Measurements from ENCODE around the gene SIPA1L3.
A peak's percentile ranks its signal among the peaks of the same experiment; 100 is the strongest.

The SIPA1L3 gene

GRCh38 chr19:37893845-37894575 lies 13.0 kb upstream of the SIPA1L3 start:
- Histone ChIP-seq H2BK15ac (replicated peaks; ENCODE audit: low read depth) (no peak overlapping the region), H3K36me3 (ENCODE audit: control insufficient read depth, insufficient read depth, low read length) (no peaks in the 10 kb centered on the region), H3K79me2 (ENCODE audit: control insufficient read depth, insufficient read depth, low read length) (no peaks in the 10 kb centered on the region), H4K8ac (ENCODE audit: low read depth, low read length) (no peak overlapping the region), H3K56ac (ENCODE audit: low read length) (no peak overlapping the region), H3K4me2 (ENCODE audit: low read length) (no peak overlapping the region), H3K27me3 (ENCODE audit: insufficient read depth, low read length, poor library complexity) (no peaks in the 10 kb centered on the region), H3K18ac (ENCODE audit: low read length) (no peak overlapping the region), H3K4me1 (ENCODE audit: control insufficient read depth, low read depth, low read length) (no peaks in the 10 kb centered on the region), H3K4ac (ENCODE audit: low read depth, low read length) (no peak overlapping the region), H2BK120ac (ENCODE audit: low read depth, low read length) (no peak overlapping the region), H4K5ac (ENCODE audit: low read length) (no peak overlapping the region), H2BK5ac (ENCODE audit: low read length) (no peak overlapping the region), H3K27ac (ENCODE audit: low read depth, low read length) (no peak overlapping the region), H2AK5ac (ENCODE audit: low read length) (no peak overlapping the region), H3K79me1 (ENCODE audit: low read length) (no peaks in the 10 kb centered on the region), H3K4me3 (ENCODE audit: low read length) (no peak overlapping the region), H3K23ac (ENCODE audit: low read length) (no peak overlapping the region), H3K9ac (ENCODE audit: low read length) (no peak overlapping the region)
- no peak for DNase-seq
- no CpG with 5 or more reads among the region's 11 CpGs for WGBS (ENCODE audit: extremely low coverage, insufficient coverage, low lambda C conversion rate)

GRCh38 chr19:37896180-37896579 lies 10.8 kb upstream of the SIPA1L3 start:
- Histone ChIP-seq H3K36me3 (ENCODE audit: control insufficient read depth, insufficient read depth, low read length) (no peaks in the 10 kb centered on the region), H3K4me2 (ENCODE audit: low read length) (no peak overlapping the region), H4K8ac (ENCODE audit: low read depth, low read length) (no peak overlapping the region), H2BK5ac (ENCODE audit: low read length) (no peak overlapping the region), H3K4ac (ENCODE audit: low read depth, low read length) (no peak overlapping the region), H3K18ac (ENCODE audit: low read length) (no peak overlapping the region), H2AK5ac (ENCODE audit: low read length) (no peak overlapping the region), H3K27me3 (ENCODE audit: insufficient read depth, low read length, poor library complexity) (no peaks in the 10 kb centered on the region), H3K23ac (ENCODE audit: low read length) (no peak overlapping the region), H3K4me3 (ENCODE audit: low read length) (no peak overlapping the region), H2BK120ac (ENCODE audit: low read depth, low read length) (no peak overlapping the region), H3K79me1 (ENCODE audit: low read length) (no peaks in the 10 kb centered on the region), H3K4me1 (ENCODE audit: control insufficient read depth, low read depth, low read length) (no peaks in the 10 kb centered on the region), H2BK15ac (replicated peaks; ENCODE audit: low read depth) (no peak overlapping the region), H3K56ac (ENCODE audit: low read length) (no peak overlapping the region), H3K9ac (ENCODE audit: low read length) (no peak overlapping the region), H3K79me2 (ENCODE audit: control insufficient read depth, insufficient read depth, low read length) (no peaks in the 10 kb centered on the region), H4K5ac (ENCODE audit: low read length) (no peak overlapping the region), H3K27ac (ENCODE audit: low read depth, low read length) (no peak overlapping the region)
- DNase-seq = no peak
- WGBS (ENCODE audit: extremely low coverage, insufficient coverage, low lambda C conversion rate) = no CpG with 5 or more reads among the region's 8 CpGs

GRCh38 chr19:37899453-37899852 lies 7.6 kb upstream of the SIPA1L3 start:
- H3K79me2 ChIP-seq (ENCODE audit: control insufficient read depth, insufficient read depth, low read length) = no peaks in the 10 kb centered on the region
- no peak overlapping the region for H3K9ac ChIP-seq (ENCODE audit: low read length)
- H2BK120ac ChIP-seq (ENCODE audit: low read depth, low read length) = no peak overlapping the region
- no peak overlapping the region for H3K18ac ChIP-seq (ENCODE audit: low read length)
- H2AK5ac ChIP-seq (ENCODE audit: low read length) = no peak overlapping the region
- no peak overlapping the region for H3K4ac ChIP-seq (ENCODE audit: low read depth, low read length)
- no CpG with 5 or more reads among the region's 1 CpG for WGBS (ENCODE audit: extremely low coverage, insufficient coverage, low lambda C conversion rate)
- H4K8ac ChIP-seq (ENCODE audit: low read depth, low read length) = no peak overlapping the region
- no peak overlapping the region for H3K23ac ChIP-seq (ENCODE audit: low read length)
- no peak for DNase-seq
- no peaks in the 10 kb centered on the region for H3K36me3 ChIP-seq (ENCODE audit: control insufficient read depth, insufficient read depth, low read length)
- H3K4me1 ChIP-seq (ENCODE audit: control insufficient read depth, low read depth, low read length) = no peaks in the 10 kb centered on the region
- no peak overlapping the region for H4K5ac ChIP-seq (ENCODE audit: low read length)
- H2BK15ac ChIP-seq (replicated peaks; ENCODE audit: low read depth) = no peak overlapping the region
- H3K27me3 ChIP-seq (ENCODE audit: insufficient read depth, low read length, poor library complexity) = no peaks in the 10 kb centered on the region
- no peak overlapping the region for H3K4me2 ChIP-seq (ENCODE audit: low read length)
- H3K4me3 ChIP-seq (ENCODE audit: low read length) = no peak overlapping the region
- no peak overlapping the region for H3K27ac ChIP-seq (ENCODE audit: low read depth, low read length)
- no peaks in the 10 kb centered on the region for H3K79me1 ChIP-seq (ENCODE audit: low read length)
- no peak overlapping the region for H3K56ac ChIP-seq (ENCODE audit: low read length)
- H2BK5ac ChIP-seq (ENCODE audit: low read length) = no peak overlapping the region

- no peak overlapping the region for H3K18ac ChIP-seq (ENCODE audit: low read length)
- no peaks in the 10 kb centered on the region for H3K36me3 ChIP-seq (ENCODE audit: control insufficient read depth, insufficient read depth, low read length)
- DNase-seq = no peak
- H3K79me1 ChIP-seq (ENCODE audit: low read length) = no peaks in the 10 kb centered on the region
- no peak overlapping the region for H3K9ac ChIP-seq (ENCODE audit: low read length)
- no peak overlapping the region for H3K4ac ChIP-seq (ENCODE audit: low read depth, low read length)
- H4K5ac ChIP-seq (ENCODE audit: low read length) = no peak overlapping the region
- no peak overlapping the region for H3K56ac ChIP-seq (ENCODE audit: low read length)
- H2BK120ac ChIP-seq (ENCODE audit: low read depth, low read length) = no peak overlapping the region
- H3K79me2 ChIP-seq (ENCODE audit: control insufficient read depth, insufficient read depth, low read length) = no peaks in the 10 kb centered on the region
- no CpG with 5 or more reads among the region's 2 CpGs for WGBS (ENCODE audit: extremely low coverage, insufficient coverage, low lambda C conversion rate)
- no peak overlapping the region for H2BK15ac ChIP-seq (replicated peaks; ENCODE audit: low read depth)
- no peaks in the 10 kb centered on the region for H3K27me3 ChIP-seq (ENCODE audit: insufficient read depth, low read length, poor library complexity)
- no peak overlapping the region for H2BK5ac ChIP-seq (ENCODE audit: low read length)
- no peak overlapping the region for H4K8ac ChIP-seq (ENCODE audit: low read depth, low read length)
- H3K27ac ChIP-seq (ENCODE audit: low read depth, low read length) = no peak overlapping the region
- H3K4me3 ChIP-seq (ENCODE audit: low read length) = no peak overlapping the region
- no peaks in the 10 kb centered on the region for H3K4me1 ChIP-seq (ENCODE audit: control insufficient read depth, low read depth, low read length)
- no peak overlapping the region for H2AK5ac ChIP-seq (ENCODE audit: low read length)
- H3K23ac ChIP-seq (ENCODE audit: low read length) = no peak overlapping the region
- no peak overlapping the region for H3K4me2 ChIP-seq (ENCODE audit: low read length)
These were observed 7.0 kb upstream of the SIPA1L3 start for GRCh38 chr19:37899966-37900365.

GRCh38 chr19:37902668-37903067 lies 4.3 kb upstream of the SIPA1L3 start:
- H3K56ac ChIP-seq (ENCODE audit: low read length) = no peak overlapping the region
- H3K4me1 ChIP-seq (ENCODE audit: control insufficient read depth, low read depth, low read length) = peaks cover 2% of the 10 kb centered on the region
- no peak overlapping the region for H4K8ac ChIP-seq (ENCODE audit: low read depth, low read length)
- H3K36me3 ChIP-seq (ENCODE audit: control insufficient read depth, insufficient read depth, low read length) = no peaks in the 10 kb centered on the region
- no peak overlapping the region for H3K18ac ChIP-seq (ENCODE audit: low read length)
- no peak overlapping the region for H2BK120ac ChIP-seq (ENCODE audit: low read depth, low read length)
- no peaks in the 10 kb centered on the region for H3K27me3 ChIP-seq (ENCODE audit: insufficient read depth, low read length, poor library complexity)
- H3K4me2 ChIP-seq (ENCODE audit: low read length) = no peak overlapping the region
- no peak overlapping the region for H3K27ac ChIP-seq (ENCODE audit: low read depth, low read length)
- H3K79me2 ChIP-seq (ENCODE audit: control insufficient read depth, insufficient read depth, low read length) = peaks cover under 1% of the 10 kb centered on the region
- H3K9ac ChIP-seq (ENCODE audit: low read length) = no peak overlapping the region
- H3K4me3 ChIP-seq (ENCODE audit: low read length) = no peak overlapping the region
- DNase-seq = peak; percentile 84
- WGBS (ENCODE audit: extremely low coverage, insufficient coverage, low lambda C conversion rate) = no CpG with 5 or more reads among the region's 4 CpGs
- H2AK5ac ChIP-seq (ENCODE audit: low read length) = no peak overlapping the region
- peaks cover under 1% of the 10 kb centered on the region for H3K79me1 ChIP-seq (ENCODE audit: low read length)
- no peak overlapping the region for H2BK15ac ChIP-seq (replicated peaks; ENCODE audit: low read depth)
- H3K4ac ChIP-seq (ENCODE audit: low read depth, low read length) = no peak overlapping the region
- no peak overlapping the region for H3K23ac ChIP-seq (ENCODE audit: low read length)
- H4K5ac ChIP-seq (ENCODE audit: low read length) = no peak overlapping the region
- no peak overlapping the region for H2BK5ac ChIP-seq (ENCODE audit: low read length)

- Histone ChIP-seq H3K27ac (ENCODE audit: low read depth, low read length) (no peak overlapping the region), H3K4me2 (ENCODE audit: low read length) (no peak overlapping the region), H3K56ac (ENCODE audit: low read length) (no peak overlapping the region), H3K23ac (ENCODE audit: low read length) (no peak overlapping the region), H4K5ac (ENCODE audit: low read length) (no peak overlapping the region), H3K18ac (ENCODE audit: low read length) (no peak overlapping the region), H2BK5ac (ENCODE audit: low read length) (no peak overlapping the region), H3K79me2 (ENCODE audit: control insufficient read depth, insufficient read depth, low read length) (peaks cover 4% of the 10 kb centered on the region), H3K79me1 (ENCODE audit: low read length) (peaks cover 2% of the 10 kb centered on the region), H3K4me1 (ENCODE audit: control insufficient read depth, low read depth, low read length) (peaks cover 2% of the 10 kb centered on the region), H2BK15ac (replicated peaks; ENCODE audit: low read depth) (no peak overlapping the region), H3K4ac (ENCODE audit: low read depth, low read length) (no peak overlapping the region), H3K27me3 (ENCODE audit: insufficient read depth, low read length, poor library complexity) (no peaks in the 10 kb centered on the region), H3K4me3 (ENCODE audit: low read length) (no peak overlapping the region), H3K9ac (ENCODE audit: low read length) (no peak overlapping the region), H2BK120ac (ENCODE audit: low read depth, low read length) (no peak overlapping the region), H3K36me3 (ENCODE audit: control insufficient read depth, insufficient read depth, low read length) (no peaks in the 10 kb centered on the region), H4K8ac (ENCODE audit: low read depth, low read length) (no peak overlapping the region), H2AK5ac (ENCODE audit: low read length) (no peak overlapping the region)
- no CpG with 5 or more reads among the region's 2 CpGs for WGBS (ENCODE audit: extremely low coverage, insufficient coverage, low lambda C conversion rate)
- DNase-seq = peak; percentile 29
These were observed 3.9 kb upstream of the SIPA1L3 start for GRCh38 chr19:37903096-37903495.

All from mesendoderm (in vitro differentiated cells).